ENCODE data around the gene SSBP4. TPM values are rescaled to one million over a fixed set of nuclear protein-coding genes. Genes with fewer than 3 reads are reported as not detected.
A peak's percentile ranks its signal among the peaks of the same experiment; 100 is the strongest.

Gene SSBP4
- total and polyA plus RNA-seq, 2 experiments from 2014 or later = 46.9 to 169 TPM

DNA sequence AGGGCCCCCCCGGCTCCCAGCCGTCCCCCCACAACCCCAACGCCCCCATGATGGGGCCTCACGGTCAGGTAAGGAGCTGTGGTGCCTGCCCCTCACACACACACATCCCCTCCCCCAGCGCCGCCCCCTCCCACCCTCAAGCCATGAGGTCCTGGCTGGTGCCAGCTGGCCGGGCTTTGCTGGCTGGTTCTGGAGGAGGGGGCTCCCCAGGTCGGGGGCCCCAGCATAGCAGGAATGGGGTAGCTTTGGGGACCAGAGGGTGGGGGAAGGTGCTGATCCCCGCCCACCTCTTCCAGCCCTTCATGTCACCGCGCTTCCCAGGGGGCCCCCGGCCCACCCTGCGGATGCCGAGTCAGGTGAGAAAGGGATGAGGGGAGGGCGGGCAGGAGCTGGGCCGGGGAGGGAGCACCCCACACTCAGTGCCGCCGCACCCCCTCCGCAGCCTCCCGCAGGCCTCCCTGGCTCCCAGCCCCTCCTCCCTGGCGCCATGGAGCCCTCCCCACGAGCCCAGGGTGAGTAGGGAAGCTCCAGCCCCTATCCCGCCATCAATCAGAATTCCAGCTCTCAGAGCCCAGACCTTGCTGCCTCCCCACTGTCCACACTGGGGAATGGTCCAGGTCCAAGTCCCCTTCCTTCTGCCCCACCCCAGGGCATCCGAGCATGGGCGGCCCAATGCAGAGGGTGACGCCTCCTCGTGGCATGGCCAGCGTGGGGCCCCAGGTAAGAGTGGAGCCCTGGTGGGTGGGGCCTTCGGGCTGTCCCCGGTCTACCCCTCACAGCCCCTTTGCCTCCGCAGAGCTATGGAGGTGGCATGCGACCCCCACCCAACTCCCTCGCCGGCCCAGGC, 12.4 kb downstream of the SSBP4 start:
- Histone ChIP-seq H3K27ac (no peak overlapping the region), H3K4me2 (ENCODE audit: unreplicated experiment) (no peak overlapping the region), H3K27me3 (replicated peaks; ENCODE audit: insufficient read depth) (no peaks in the 10 kb centered on the region), H2AFZ (no peak overlapping the region), H3K4me3 (no peak overlapping the region), H3K4me1 (ENCODE audit: insufficient read depth) (peaks cover 18% of the 10 kb centered on the region), H3F3A (ENCODE audit: insufficient read depth) (no peaks in the 10 kb centered on the region), H4K20me1 (ENCODE audit: insufficient read depth) (no peaks in the 10 kb centered on the region), H3K36me3 (ENCODE audit: low read depth) (no peaks in the 10 kb centered on the region), H3K9ac (no peak overlapping the region), H3K9me3 (ENCODE audit: low read depth) (no peaks in the 10 kb centered on the region), H3K9me2 (ENCODE audit: insufficient read depth) (no peaks in the 10 kb centered on the region), H3K79me2 (ENCODE audit: insufficient read depth) (peaks cover 32% of the 10 kb centered on the region)
- TF ChIP-seq EZH2 (IDR thresholded peaks at IDR 0.05; ENCODE audit: insufficient read depth, poor library complexity, severe bottlenecking) (no peak), EZH2phosphoT487 (IDR thresholded peaks at IDR 0.05; ENCODE audit: insufficient read depth, low read depth) (no peak)
- DNase-seq = no peak
- in situ Hi-C loops (cut with MboI) = no loop called here
- 94 to 97% methylated on average over 11 to 34 of the region's 34 CpGs for WGBS, 2 experiments (ENCODE audit: low coverage in 1 of 2, low lambda C conversion rate in 2 of 2, missing lambda C conversion rate in 2 of 2)

DNA sequence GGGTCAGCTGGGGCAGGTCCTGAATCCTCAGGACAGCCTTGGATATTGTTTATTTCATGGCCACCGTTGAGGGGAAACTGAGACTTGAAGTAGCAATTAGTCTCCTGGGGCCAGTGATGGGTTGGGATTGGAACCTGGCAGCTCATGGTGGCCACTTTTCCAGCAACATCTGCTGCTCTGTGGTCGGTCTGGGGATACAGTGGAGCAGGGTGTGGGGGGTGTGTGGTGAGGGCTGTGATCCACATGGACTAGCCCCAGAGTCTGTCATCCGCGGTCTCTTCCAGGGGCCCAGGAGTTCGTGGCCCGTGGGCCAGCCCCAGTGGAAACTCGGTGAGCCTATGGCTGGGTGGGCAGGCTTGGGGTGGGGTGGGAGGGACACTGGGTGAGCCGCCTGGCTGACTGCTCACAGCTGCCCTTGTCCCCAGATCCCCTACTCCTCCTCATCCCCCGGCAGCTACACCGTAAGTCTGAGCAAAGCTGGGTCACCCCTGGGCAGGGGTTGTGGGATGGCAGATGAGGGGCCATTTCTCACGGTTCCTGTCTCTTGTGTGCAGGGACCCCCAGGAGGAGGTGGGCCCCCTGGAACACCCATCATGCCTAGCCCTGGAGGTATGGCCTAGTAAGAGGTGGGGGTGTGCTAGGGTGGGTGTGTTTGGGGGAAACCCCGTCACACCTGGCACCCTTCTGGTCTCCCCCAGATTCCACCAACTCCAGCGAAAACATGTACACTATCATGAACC, 13.2 kb downstream of the SSBP4 start:
- H3K9me3 ChIP-seq (ENCODE audit: low read depth) = no peaks in the 10 kb centered on the region
- DNase-seq = no peak
- H4K20me1 ChIP-seq (ENCODE audit: insufficient read depth) = no peaks in the 10 kb centered on the region
- no peak for TF ChIP-seq EZH2 (IDR thresholded peaks at IDR 0.05; ENCODE audit: insufficient read depth, poor library complexity, severe bottlenecking)
- TF ChIP-seq EZH2phosphoT487 (IDR thresholded peaks at IDR 0.05; ENCODE audit: insufficient read depth, low read depth) = no peak
- 73 to 81% methylated on average over 6 to 9 of the region's 13 CpGs for WGBS, 2 experiments (ENCODE audit: low coverage in 1 of 2, low lambda C conversion rate in 2 of 2, missing lambda C conversion rate in 2 of 2)
- H3K4me1 ChIP-seq (ENCODE audit: insufficient read depth) = peaks cover 13% of the 10 kb centered on the region
- no peaks in the 10 kb centered on the region for H3K27me3 ChIP-seq (replicated peaks; ENCODE audit: insufficient read depth)
- no peak overlapping the region for H3K4me3 ChIP-seq
- H3K9me2 ChIP-seq (ENCODE audit: insufficient read depth) = no peaks in the 10 kb centered on the region
- H3K36me3 ChIP-seq (ENCODE audit: low read depth) = no peaks in the 10 kb centered on the region
- no peaks in the 10 kb centered on the region for H3F3A ChIP-seq (ENCODE audit: insufficient read depth)
- peaks cover 24% of the 10 kb centered on the region for H3K79me2 ChIP-seq (ENCODE audit: insufficient read depth)
- no peak overlapping the region for H3K27ac ChIP-seq
- no peak overlapping the region for H3K9ac ChIP-seq
- no peak overlapping the region for H3K4me2 ChIP-seq (ENCODE audit: unreplicated experiment)
- no peak overlapping the region for H2AFZ ChIP-seq
- in situ Hi-C loops (cut with MboI) = no loop called here

DNA sequence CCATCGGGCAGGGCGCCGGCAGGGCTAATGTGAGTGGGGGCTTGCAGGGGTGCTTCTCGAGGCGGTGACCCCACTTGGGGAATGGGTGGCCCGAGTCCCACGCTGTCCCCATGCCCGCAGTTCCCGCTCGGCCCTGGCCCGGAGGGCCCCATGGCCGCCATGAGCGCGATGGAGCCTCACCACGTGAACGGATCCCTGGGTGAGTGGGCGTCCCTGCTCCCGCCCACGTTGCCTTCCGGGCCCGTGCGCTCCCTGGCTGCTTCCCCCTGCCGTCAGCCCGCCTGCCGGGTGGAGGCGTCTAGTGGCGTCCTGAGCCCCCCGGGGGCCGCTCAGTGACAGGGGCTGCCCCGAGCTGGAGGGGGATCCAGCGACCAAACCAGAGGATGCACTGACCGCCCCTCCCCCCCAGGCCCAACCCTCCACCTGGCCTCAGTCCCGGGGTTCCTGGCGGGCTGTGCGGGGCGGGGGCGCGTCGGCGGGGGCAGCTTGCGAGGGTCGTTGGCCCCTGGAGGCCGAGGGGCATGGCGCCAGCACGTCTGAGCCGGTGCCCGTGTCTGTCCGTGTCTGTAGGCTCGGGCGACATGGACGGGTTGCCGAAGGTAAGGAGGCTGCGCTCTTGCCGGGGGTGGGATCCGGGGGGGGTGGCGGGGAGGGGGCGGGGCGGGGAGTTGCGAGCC, 14.0 kb downstream of the SSBP4 start:
- WGBS, 2 experiments (ENCODE audit: low coverage in 1 of 2, low lambda C conversion rate in 2 of 2, missing lambda C conversion rate in 2 of 2) = 36 to 37% methylated on average over 36 to 53 of the region's 59 CpGs
- H2AFZ ChIP-seq = no peak overlapping the region
- no peaks in the 10 kb centered on the region for H3F3A ChIP-seq (ENCODE audit: insufficient read depth)
- H3K4me2 ChIP-seq (ENCODE audit: unreplicated experiment) = no peak overlapping the region
- H3K4me1 ChIP-seq (ENCODE audit: insufficient read depth) = peaks cover 13% of the 10 kb centered on the region
- peaks cover 18% of the 10 kb centered on the region for H3K79me2 ChIP-seq (ENCODE audit: insufficient read depth)
- no peak overlapping the region for H3K9ac ChIP-seq
- DNase-seq = peak; percentile 20
- no peaks in the 10 kb centered on the region for H3K9me2 ChIP-seq (ENCODE audit: insufficient read depth)
- TF ChIP-seq EZH2 (IDR thresholded peaks at IDR 0.05; ENCODE audit: insufficient read depth, poor library complexity, severe bottlenecking) = no peak
- H3K27me3 ChIP-seq (replicated peaks; ENCODE audit: insufficient read depth) = no peaks in the 10 kb centered on the region
- no peaks in the 10 kb centered on the region for H3K36me3 ChIP-seq (ENCODE audit: low read depth)
- in situ Hi-C loops (cut with MboI) = no loop called here
- no peaks in the 10 kb centered on the region for H3K9me3 ChIP-seq (ENCODE audit: low read depth)
- H3K27ac ChIP-seq = no peak overlapping the region
- no peak overlapping the region for H3K4me3 ChIP-seq
- H4K20me1 ChIP-seq (ENCODE audit: insufficient read depth) = no peaks in the 10 kb centered on the region

DNA sequence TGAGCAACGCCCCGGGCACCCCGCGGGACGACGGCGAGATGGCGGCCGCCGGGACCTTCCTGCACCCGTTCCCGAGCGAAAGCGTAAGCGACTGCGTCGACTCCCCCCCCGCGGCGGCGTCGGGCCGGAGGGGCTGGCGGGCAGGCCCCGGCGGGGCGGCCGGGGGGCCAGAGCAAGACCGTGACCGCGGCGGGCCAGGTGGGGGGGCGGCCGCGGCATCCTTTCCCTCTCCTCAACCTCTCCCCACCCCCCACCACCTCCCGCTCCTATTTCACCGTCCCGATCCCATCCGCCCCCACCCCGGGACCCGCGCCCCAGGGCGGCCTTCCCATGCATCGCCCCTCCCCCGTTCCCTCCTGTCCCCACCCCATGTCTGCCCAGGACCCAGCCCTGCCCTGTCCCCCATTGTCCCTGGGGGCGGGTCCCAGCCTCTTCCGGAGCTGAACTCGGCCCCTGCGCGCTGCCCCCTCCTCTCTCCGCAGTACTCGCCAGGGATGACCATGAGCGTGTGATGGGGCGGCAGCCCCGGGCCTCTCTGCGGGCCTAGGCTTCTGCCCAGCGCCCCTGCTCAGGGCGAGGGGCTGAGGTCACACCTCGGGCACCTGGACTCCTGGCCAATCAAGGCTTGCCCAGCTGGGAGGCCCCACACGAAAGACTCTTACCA, 14.7 kb downstream of the SSBP4 start:
- Histone ChIP-seq H4K20me1 (ENCODE audit: insufficient read depth) (no peaks in the 10 kb centered on the region), H3K79me2 (ENCODE audit: insufficient read depth) (peaks cover 12% of the 10 kb centered on the region), H3K9me2 (ENCODE audit: insufficient read depth) (no peaks in the 10 kb centered on the region), H2AFZ (no peak overlapping the region), H3K4me1 (ENCODE audit: insufficient read depth) (peaks cover 9% of the 10 kb centered on the region), H3K9ac (no peak overlapping the region), H3K36me3 (ENCODE audit: low read depth) (no peaks in the 10 kb centered on the region), H3K27me3 (replicated peaks; ENCODE audit: insufficient read depth) (no peaks in the 10 kb centered on the region), H3F3A (ENCODE audit: insufficient read depth) (peaks cover 4% of the 10 kb centered on the region; the same call in 1 of the 2 replicates), H3K4me3 (no peak overlapping the region), H3K9me3 (ENCODE audit: low read depth) (no peaks in the 10 kb centered on the region), H3K4me2 (ENCODE audit: unreplicated experiment) (no peak overlapping the region), H3K27ac (no peak overlapping the region)
- DNase-seq = no peak
- WGBS, 2 experiments (ENCODE audit: low coverage in 1 of 2, low lambda C conversion rate in 2 of 2, missing lambda C conversion rate in 2 of 2) = 52 to 87% methylated on average over 17 to 56 of the region's 60 CpGs
- in situ Hi-C loops (cut with MboI) = no loop called here
- no peak for TF ChIP-seq EZH2phosphoT487 (IDR thresholded peaks at IDR 0.05; ENCODE audit: insufficient read depth, low read depth)
- no peak for TF ChIP-seq EZH2 (IDR thresholded peaks at IDR 0.05; ENCODE audit: insufficient read depth, poor library complexity, severe bottlenecking)

All from GM23248 (cell line).